ENCODE results near the gene KIF23. TPM values are rescaled to one million over a fixed set of nuclear protein-coding genes. Genes with fewer than 3 reads are reported as not detected.

The KIF23 gene
- total and polyA plus RNA-seq, 2 of the 4 experiments (the other 2 are of a cell fraction) = 37.7 to 56.1 TPM

DNA sequence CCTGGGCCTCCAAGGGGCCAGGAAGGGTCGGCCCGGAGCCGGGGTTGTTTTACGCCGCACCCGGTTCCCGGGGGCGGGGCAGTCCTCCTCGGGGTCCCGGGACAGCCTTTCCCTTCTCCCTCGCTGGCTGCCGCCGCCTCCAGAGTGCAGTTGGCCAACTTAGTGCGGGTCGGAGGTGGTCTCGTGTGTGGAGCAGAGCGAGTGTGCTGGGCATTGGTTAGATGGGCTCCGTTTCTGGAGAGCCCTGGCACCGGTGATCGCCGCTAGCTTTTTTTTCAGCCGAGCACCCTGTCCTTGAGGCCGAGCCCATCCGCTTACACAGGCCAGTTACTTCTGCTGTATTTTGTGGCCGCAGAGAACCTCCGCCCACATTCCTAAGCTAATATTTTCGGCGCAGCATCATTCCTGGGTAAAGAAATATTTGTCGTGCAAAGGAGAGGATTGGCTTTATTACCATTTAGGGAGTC is 585 bp downstream of the KIF23 start:
- no TSS peak for BruUV-seq (replicated peaks)
- Histone ChIP-seq H3K27me3 (ENCODE audit: control insufficient read depth, insufficient read depth, low read length) (no peaks in the 10 kb centered on the region), H3K9me3 (ENCODE audit: control insufficient read depth, insufficient read depth, low read length) (no peaks in the 10 kb centered on the region), H3K18ac (ENCODE audit: low read depth, low read length) (peak overlapping the region; percentile 94), H3K14ac (replicated peaks; ENCODE audit: low read depth, low read length) (peak overlapping the region; percentile 99), H3K23ac (ENCODE audit: low read depth, low read length) (peak overlapping the region; percentile 99), H3K56ac (ENCODE audit: extremely low read depth, insufficient read depth, low read length) (peak overlapping the region; percentile 97), H2BK20ac (ENCODE audit: low read depth, low read length) (peak overlapping the region; percentile 66; the same call in 1 of the 2 replicates), H3K9ac (ENCODE audit: low read depth, low read length) (peak overlapping the region; percentile 99), H3K9me1 (ENCODE audit: insufficient read depth, low read length) (peaks cover 15% of the 10 kb centered on the region), H2BK120ac (ENCODE audit: low read depth, low read length) (peak overlapping the region; percentile 94), H4K5ac (ENCODE audit: low read depth, low read length) (peak overlapping the region; percentile 86), H2AFZ (replicated peaks; ENCODE audit: low read length, poor library complexity) (peak overlapping the region; percentile 94), H2BK15ac (ENCODE audit: low read depth, low read length) (peak overlapping the region; percentile 92; the same call in 1 of the 3 replicates), H3K79me1 (ENCODE audit: low read depth in 1 of 2, low read length in 2 of 2) (peaks cover 38 to 60% of the 10 kb centered on the region in 2 experiments), H2AK5ac (ENCODE audit: low read depth, low read length) (peak overlapping the region; percentile 93), H2AK9ac (replicated peaks; ENCODE audit: low read depth, low read length, poor library complexity) (peak overlapping the region; percentile 85), H4K8ac (ENCODE audit: low read depth in 2 of 2, low read length in 2 of 2) (peak overlapping the region; percentile 88 to 94), H4K91ac (ENCODE audit: insufficient read depth, low read depth, low read length) (peak overlapping the region; percentile 97), H3K4ac (ENCODE audit: low read depth, low read length) (peak overlapping the region; percentile 99), H3K4me1 (ENCODE audit: control insufficient read depth, insufficient read depth, low read length) (peaks cover 20% of the 10 kb centered on the region), H3K36me3 (ENCODE audit: control insufficient read depth, insufficient read depth, low read length) (no peaks in the 10 kb centered on the region), H3K4me2 (ENCODE audit: low read depth, low read length) (peak overlapping the region; percentile 84), H2BK5ac (ENCODE audit: low read depth, low read length, poor library complexity, severe bottlenecking) (peak overlapping the region; percentile 98), H4K20me1 (ENCODE audit: insufficient read depth, low read length) (peaks cover 32% of the 10 kb centered on the region), H3K27ac (ENCODE audit: insufficient read depth, low read length) (peak overlapping the region; percentile 100), H3K4me3 (ENCODE audit: insufficient read depth, low read depth, low read length) (peak overlapping the region; percentile 78)
- ATAC-seq (ENCODE audit: low read depth) (peak; percentile 75), DNase-seq (peak; percentile 89)
- POLR2A ChIA-PET (ENCODE audit: unreplicated experiment) = interaction anchor here (0.6 to 1.4 kb wide), 4 partner anchors 38 to 253 kb away, joined by 3 to 5 read pairs (median 4); partner anchors contain the start of gene RPLP1
- intact Hi-C loops (cut with micrococcal nuclease) = loop anchor here (2.0 kb wide), 1 partner anchor 38 kb away; the partner anchor contains the start of gene RPLP1
- CTCF ChIA-PET = no interaction called here
- in situ Hi-C loops (cut with MboI; ENCODE audit: low sequenced_read_pairs) = no loop called here
- TF ChIP-seq POLR2A (IDR thresholded peaks at IDR 0.05; ENCODE audit: low read depth, low read length) = peak; percentile 58; the same call in 1 of the 2 replicates
- TF ChIP-seq NFE2L2 (IDR thresholded peaks at IDR 0.05; ENCODE audit: low read depth, low read length) = no peak
- no peak for TF ChIP-seq MAFK (IDR thresholded peaks at IDR 0.05; ENCODE audit: low read depth, low read length)
- TF ChIP-seq, protein P1, sequence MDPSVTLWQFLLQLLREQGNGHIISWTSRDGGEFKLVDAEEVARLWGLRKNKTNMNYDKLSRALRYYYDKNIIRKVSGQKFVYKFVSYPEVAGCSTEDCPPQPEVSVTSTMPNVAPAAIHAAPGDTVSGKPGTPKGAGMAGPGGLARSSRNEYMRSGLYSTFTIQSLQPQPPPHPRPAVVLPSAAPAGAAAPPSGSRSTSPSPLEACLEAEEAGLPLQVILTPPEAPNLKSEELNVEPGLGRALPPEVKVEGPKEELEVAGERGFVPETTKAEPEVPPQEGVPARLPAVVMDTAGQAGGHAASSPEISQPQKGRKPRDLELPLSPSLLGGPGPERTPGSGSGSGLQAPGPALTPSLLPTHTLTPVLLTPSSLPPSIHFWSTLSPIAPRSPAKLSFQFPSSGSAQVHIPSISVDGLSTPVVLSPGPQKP (IDR thresholded peaks at IDR 0.05; ENCODE audit: borderline replicate concordance, low read depth, low read length) = no peak
- TF ChIP-seq RAD21 (IDR thresholded peaks at IDR 0.05; ENCODE audit: low read length) = peak; percentile 17; the same call in 1 of the 2 replicates
- no CpG with 5 or more reads among the region's 29 CpGs for WGBS, 2 experiments (ENCODE audit: extremely low coverage in 2 of 2, insufficient read length in 1 of 2)
- dilution Hi-C loops (cut with HindIII; ENCODE audit: low sequenced_read_pairs, unreplicated experiment) = no loop called here

Data from IMR-90 (cell line).